ENCODE data around the gene WDR75. TPM values are rescaled to one million over a fixed set of nuclear protein-coding genes. Genes with fewer than 3 reads are reported as not detected.

Gene WDR75
- total RNA-seq, 1 experiment from 2014 or later, result 52.5 TPM

DNA sequence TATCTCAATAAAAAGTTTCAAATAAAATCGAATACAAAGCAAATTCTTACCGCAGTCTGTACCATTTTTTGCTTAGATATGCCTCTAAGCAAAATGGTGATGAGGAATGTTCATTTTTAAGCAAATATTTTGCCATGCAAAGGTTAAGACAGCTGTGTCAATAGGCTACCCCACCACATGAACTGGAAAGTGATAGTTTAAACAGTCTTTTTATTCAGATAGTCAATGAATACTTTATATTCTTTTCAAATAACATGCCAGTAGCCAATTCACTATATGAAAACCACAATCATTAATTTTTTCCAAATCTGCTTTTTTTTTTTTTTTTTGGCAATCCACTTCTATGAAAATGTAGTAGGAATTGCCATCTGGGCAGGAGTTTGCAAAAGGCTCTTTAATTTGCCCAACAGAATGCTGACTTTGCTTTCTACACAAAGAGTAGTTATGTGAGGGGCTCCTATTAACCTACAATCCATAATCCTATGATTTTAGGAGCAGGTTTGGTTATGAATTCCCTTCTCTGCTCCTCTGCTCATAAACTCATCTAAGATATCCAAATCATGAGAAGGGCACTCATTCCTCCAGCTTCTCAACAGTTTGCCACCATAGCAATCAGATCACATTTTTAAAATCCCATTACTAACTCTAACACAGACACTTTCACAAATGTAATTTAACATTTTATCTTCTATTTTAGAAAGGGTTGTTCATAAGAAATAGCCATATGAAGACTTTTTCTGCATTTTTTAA is 70.1 kb downstream of the WDR75 start:
- no peak overlapping the region for H3K4me3 Mint-ChIP-seq (ENCODE audit: unreplicated experiment)
- intact Hi-C loops (cut with micrococcal nuclease), result no loop called here
- H3K4me1 Mint-ChIP-seq (ENCODE audit: insufficient read depth, unreplicated experiment), result no peaks in the 10 kb centered on the region
- H3K36me3 Mint-ChIP-seq (ENCODE audit: insufficient read depth, unreplicated experiment), result no peaks in the 10 kb centered on the region
- ChIA-PET CTCF (interaction anchor here (0.6 kb wide), 2 partner anchors 43 to 117 kb away, joined by 3 read pairs; no protein-coding TSS in a partner anchor), POLR2A (no interaction called here)
- H3K27ac Mint-ChIP-seq (ENCODE audit: low read depth, unreplicated experiment), result no peak overlapping the region
- TF ChIP-seq, protein P1, sequence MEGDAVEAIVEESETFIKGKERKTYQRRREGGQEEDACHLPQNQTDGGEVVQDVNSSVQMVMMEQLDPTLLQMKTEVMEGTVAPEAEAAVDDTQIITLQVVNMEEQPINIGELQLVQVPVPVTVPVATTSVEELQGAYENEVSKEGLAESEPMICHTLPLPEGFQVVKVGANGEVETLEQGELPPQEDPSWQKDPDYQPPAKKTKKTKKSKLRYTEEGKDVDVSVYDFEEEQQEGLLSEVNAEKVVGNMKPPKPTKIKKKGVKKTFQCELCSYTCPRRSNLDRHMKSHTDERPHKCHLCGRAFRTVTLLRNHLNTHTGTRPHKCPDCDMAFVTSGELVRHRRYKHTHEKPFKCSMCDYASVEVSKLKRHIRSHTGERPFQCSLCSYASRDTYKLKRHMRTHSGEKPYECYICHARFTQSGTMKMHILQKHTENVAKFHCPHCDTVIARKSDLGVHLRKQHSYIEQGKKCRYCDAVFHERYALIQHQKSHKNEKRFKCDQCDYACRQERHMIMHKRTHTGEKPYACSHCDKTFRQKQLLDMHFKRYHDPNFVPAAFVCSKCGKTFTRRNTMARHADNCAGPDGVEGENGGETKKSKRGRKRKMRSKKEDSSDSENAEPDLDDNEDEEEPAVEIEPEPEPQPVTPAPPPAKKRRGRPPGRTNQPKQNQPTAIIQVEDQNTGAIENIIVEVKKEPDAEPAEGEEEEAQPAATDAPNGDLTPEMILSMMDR (IDR thresholded peaks at IDR 0.05; ENCODE audit: unreplicated experiment), result no peak
- BruUV-seq (replicated peaks), result no TSS peak
- H3K27me3 Mint-ChIP-seq (ENCODE audit: insufficient read depth, unreplicated experiment), result no peaks in the 10 kb centered on the region
- H3K9me3 Mint-ChIP-seq (ENCODE audit: unreplicated experiment), result peaks cover 6% of the 10 kb centered on the region
- no peak for DNase-seq (ENCODE audit: unreplicated experiment)

DNA sequence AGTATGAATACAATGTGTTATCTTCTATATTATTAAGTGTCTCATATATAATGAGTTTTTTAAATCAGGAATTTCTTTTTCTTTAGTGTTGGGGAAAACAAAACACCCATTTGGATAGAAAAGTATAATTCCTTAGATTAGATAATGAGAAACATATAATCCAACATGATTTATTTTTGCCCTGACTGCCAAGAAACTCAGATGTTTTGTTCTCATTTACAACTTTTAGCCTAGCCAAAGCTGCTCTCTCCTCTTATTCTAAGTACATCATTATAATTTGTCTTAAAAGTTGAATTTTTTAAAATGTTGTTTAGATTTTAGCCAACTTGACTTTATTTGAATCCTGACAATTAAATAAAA is 70.7 kb downstream of the WDR75 start:
- no peaks in the 10 kb centered on the region for H3K36me3 Mint-ChIP-seq (ENCODE audit: insufficient read depth, unreplicated experiment)
- POLR2A ChIA-PET, result no interaction called here
- H3K9me3 Mint-ChIP-seq (ENCODE audit: unreplicated experiment), result peaks cover 6% of the 10 kb centered on the region
- H3K27ac Mint-ChIP-seq (ENCODE audit: low read depth, unreplicated experiment), result no peak overlapping the region
- no peak overlapping the region for H3K4me3 Mint-ChIP-seq (ENCODE audit: unreplicated experiment)
- BruUV-seq (replicated peaks), result no TSS peak
- no peaks in the 10 kb centered on the region for H3K27me3 Mint-ChIP-seq (ENCODE audit: insufficient read depth, unreplicated experiment)
- H3K4me1 Mint-ChIP-seq (ENCODE audit: insufficient read depth, unreplicated experiment), result no peaks in the 10 kb centered on the region
- intact Hi-C loops (cut with micrococcal nuclease), result no loop called here
- DNase-seq (ENCODE audit: unreplicated experiment), result no peak
- TF ChIP-seq, protein P1 (IDR thresholded peaks at IDR 0.05; ENCODE audit: unreplicated experiment), result no peak
- CTCF ChIA-PET, result no interaction called here

DNA sequence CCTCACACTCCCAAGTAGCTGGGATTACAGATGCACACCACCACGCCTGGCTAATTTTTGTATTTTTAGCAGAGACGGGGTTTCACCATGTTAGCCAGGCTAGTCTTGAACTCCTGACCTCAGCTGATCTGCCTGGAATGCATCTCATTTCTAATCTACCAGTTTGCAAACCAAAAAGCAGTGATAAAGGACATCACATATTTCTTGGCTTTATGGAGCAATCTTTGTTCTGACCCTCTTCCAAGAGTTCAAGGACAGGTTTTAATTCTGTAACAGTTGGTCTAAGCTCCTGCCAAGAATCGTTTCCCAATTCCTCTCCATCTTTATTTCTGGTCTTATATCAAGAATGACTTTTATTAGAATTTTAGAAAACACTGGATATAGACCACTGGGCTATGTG is 71.6 kb downstream of the WDR75 start:
- DNase-seq (ENCODE audit: unreplicated experiment), result no peak
- intact Hi-C loops (cut with micrococcal nuclease), result no loop called here
- peaks cover 6% of the 10 kb centered on the region for H3K9me3 Mint-ChIP-seq (ENCODE audit: unreplicated experiment)
- no peaks in the 10 kb centered on the region for H3K27me3 Mint-ChIP-seq (ENCODE audit: insufficient read depth, unreplicated experiment)
- H3K4me1 Mint-ChIP-seq (ENCODE audit: insufficient read depth, unreplicated experiment), result no peaks in the 10 kb centered on the region
- POLR2A ChIA-PET, result no interaction called here
- no peaks in the 10 kb centered on the region for H3K36me3 Mint-ChIP-seq (ENCODE audit: insufficient read depth, unreplicated experiment)
- BruUV-seq (replicated peaks), result no TSS peak
- TF ChIP-seq, protein P1 (IDR thresholded peaks at IDR 0.05; ENCODE audit: unreplicated experiment), result no peak
- H3K4me3 Mint-ChIP-seq (ENCODE audit: unreplicated experiment), result no peak overlapping the region
- CTCF ChIA-PET, result no interaction called here
- H3K27ac Mint-ChIP-seq (ENCODE audit: low read depth, unreplicated experiment), result no peak overlapping the region

DNA sequence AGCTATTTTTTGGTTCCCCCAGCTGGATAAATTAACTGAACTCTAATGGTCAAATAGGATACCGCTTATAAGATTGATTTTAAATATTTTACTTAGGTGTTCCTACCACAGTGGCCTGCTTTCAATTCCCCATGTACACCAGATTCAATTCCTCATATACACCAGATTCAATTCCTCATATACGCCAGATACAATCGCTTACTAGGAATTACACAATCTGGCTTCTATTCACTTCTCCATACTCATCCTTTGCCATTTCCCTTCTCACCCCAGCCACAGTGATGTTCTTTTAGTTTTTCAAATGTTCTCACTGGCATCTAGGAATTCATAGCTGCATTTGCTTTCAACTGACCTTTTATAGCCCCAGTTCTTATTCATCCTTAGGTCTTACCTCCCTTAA is 72.8 kb downstream of the WDR75 start:
- Mint-ChIP-seq H3K9me3 (ENCODE audit: unreplicated experiment) (peaks cover 2% of the 10 kb centered on the region), H3K4me1 (ENCODE audit: insufficient read depth, unreplicated experiment) (no peaks in the 10 kb centered on the region), H3K4me3 (ENCODE audit: unreplicated experiment) (no peak overlapping the region), H3K36me3 (ENCODE audit: insufficient read depth, unreplicated experiment) (no peaks in the 10 kb centered on the region), H3K27me3 (ENCODE audit: insufficient read depth, unreplicated experiment) (no peaks in the 10 kb centered on the region), H3K27ac (ENCODE audit: low read depth, unreplicated experiment) (no peak overlapping the region)
- POLR2A ChIA-PET, result interaction anchor here (1.2 kb wide), 1 partner anchor 14 kb away, joined by 3 read pairs; no protein-coding TSS in a partner anchor
- intact Hi-C loops (cut with micrococcal nuclease), result no loop called here
- TF ChIP-seq, protein P1 (IDR thresholded peaks at IDR 0.05; ENCODE audit: unreplicated experiment), result no peak
- DNase-seq (ENCODE audit: unreplicated experiment), result no peak
- CTCF ChIA-PET, result no interaction called here
- no TSS peak for BruUV-seq (replicated peaks)

Measured in MCF 10A (cell line).